Endometrial microvascular endothelial cells (primary cell): ENCODE data around the gene RPTOR. TPM values are rescaled to one million over a fixed set of nuclear protein-coding genes. Genes with fewer than 3 reads are reported as not detected.
"Not testable (repeated sequence)": the region's sequence is repeated elsewhere in the genome, so short reads cannot be mapped to it uniquely, and the experiment has no call there.

Experiments used
- in situ Hi-C: cut with HindIII; loops from 2 replicates; pipeline ENCODE4 v1.10.0; 2017; ENCODE audit warnings: low sequenced_read_pairs, low pct_unique_long_range_greater_than_20kb; ENCODE audit errors: inconsistent ontology term
- total RNA-seq: library from RNA; depleted of rRNA; stranded (reverse); fragments of >200 nt; gene quantifications from one replicate; pipeline ENCODE4 v1.2.3, GENCODE V29; 2015; ENCODE audit errors: inconsistent ontology term

RPTOR gene
- total RNA-seq, 1 donor from 2014 or later, result 28.2 TPM

- in situ Hi-C loops, result no loop called here
Measured at GRCh38 chr17:80696964-80697363, 152.3 kb downstream of the RPTOR start.

DNA sequence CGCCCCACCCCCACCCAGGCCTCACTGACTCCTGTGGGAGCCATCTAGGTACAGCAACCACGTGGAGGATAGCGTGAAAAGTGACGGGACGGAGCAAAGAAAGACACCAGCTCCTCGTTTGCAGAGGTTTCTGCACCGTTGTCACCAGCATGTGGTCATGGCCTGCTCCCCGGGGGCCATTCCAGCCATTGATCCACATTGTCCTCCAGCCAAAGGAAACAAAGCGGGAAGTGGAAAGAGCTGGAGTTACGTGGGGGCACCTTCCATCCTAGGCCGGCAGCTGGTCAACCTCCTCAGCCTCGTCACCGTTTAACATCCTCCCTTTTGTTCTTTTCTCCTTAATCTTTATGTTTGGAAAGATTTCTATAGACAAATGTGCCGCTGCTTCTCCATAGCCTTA is 153.7 kb downstream of the RPTOR start:
- in situ Hi-C loops, result no loop called here

- in situ Hi-C loops, result not testable (repeated sequence)
Measured at GRCh38 chr17:80699205-80699604, 154.6 kb downstream of the RPTOR start.

DNA sequence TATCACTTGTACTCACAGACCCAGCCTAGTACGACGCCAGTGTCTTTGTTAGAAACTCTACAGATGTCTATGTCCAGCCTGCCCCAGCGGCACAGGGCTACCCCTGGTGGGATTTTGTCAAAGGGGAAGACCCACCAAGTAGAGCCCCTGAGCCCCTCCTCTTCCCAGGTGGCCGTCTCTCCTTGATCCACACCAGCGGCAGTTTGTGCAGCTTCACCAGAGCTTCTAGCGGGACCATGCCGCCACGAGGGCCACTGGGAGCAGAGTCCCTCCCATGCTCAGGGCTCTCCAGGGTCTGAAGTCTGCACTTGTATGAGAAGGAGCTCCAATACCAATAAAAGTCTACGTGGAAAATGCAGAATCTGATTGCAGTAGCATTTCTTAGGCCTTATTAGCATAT is 157.1 kb downstream of the RPTOR start:
- in situ Hi-C loops, result no loop called here

- in situ Hi-C loops, result no loop called here
Measured at GRCh38 chr17:80702315-80703141, 157.9 kb downstream of the RPTOR start.

DNA sequence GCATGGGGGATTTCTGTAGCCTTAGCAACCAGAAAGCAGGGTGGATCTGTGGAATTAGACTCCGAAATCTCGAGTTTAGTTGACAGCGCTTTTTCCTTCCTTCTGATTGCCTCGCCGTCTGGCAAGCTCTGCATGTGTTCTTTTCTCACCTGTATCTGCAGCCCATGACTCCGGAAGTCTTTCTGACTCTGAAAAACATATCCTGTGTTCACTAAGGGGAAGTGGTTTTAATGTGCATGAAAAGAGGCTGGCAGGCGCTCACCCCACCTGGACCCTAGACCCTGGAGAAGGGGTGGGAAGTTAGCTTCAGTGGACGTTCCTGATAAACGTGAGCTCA is 158.5 kb downstream of the RPTOR start:
- in situ Hi-C loops, result no loop called here

GRCh38 chr17:80704381-80704819 is 159.8 kb downstream of the RPTOR start:
- in situ Hi-C loops, result no loop called here

DNA sequence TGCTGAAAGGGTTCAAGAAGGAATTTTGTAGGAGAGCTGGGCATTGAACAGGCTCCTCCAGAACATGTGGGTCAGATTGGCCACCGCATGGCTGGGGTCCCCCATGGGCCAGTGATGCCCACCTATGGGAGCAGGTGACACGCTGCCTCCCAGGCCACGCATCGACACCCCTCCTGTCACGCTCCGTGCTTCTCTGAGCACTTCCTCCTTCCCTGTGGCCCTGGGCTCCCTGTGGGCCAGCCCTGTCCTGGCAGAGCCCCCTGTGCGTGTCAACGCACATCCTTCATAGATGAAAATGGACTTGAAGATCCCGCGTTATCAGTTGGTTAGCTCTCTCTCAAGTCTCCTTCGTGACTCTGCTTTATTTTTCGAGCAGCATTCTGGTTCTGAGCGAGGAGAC is 160.3 kb downstream of the RPTOR start:
- in situ Hi-C loops, result no loop called here

DNA sequence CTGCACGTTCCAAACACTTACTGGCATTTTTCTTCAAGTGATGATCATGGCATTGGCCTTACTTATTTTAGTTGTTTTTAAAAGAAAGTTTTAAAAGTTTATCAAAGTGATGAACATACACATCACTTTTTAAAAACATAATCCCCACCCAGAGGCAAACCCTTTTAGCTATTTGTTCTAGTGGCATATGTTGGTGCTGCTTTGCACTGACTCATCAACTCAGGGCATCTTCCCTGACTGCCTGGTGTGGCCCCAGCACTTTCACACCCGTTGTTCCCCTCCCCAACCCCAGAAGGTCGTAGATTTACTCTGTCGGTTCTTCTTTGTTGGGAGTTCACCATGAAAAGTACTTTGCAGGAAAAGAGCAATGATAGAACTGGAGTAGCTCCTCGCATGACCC is 161.3 kb downstream of the RPTOR start:
- in situ Hi-C loops, result no loop called here

DNA sequence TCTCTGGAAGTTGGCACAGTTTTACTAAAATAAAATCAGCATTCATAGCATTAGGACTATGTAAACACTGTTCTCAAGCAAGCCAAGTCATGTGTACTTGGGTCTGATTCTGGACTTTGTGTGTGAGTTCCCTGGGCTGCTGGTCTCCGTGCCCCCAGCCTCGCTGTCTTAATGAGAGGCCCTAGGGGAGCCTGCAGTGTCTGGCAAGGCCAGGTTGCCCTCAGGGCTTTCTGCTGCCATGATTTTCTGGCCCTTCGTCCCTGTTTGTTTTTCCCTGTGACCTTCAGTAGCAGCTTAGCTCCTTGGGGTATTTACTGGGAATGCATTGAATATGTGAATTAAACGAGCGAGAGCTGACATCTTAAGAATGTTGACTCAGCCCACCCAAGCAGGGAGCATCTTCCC is 161.8 kb downstream of the RPTOR start:
- in situ Hi-C loops, result no loop called here

GRCh38 chr17:80708480-80708879 is 163.8 kb downstream of the RPTOR start:
- in situ Hi-C loops, result no loop called here

GRCh38 chr17:80709090-80709695 is 164.6 kb downstream of the RPTOR start:
- in situ Hi-C loops, result no loop called here

GRCh38 chr17:80710714-80711302 is 166.2 kb downstream of the RPTOR start:
- in situ Hi-C loops, result no loop called here

DNA sequence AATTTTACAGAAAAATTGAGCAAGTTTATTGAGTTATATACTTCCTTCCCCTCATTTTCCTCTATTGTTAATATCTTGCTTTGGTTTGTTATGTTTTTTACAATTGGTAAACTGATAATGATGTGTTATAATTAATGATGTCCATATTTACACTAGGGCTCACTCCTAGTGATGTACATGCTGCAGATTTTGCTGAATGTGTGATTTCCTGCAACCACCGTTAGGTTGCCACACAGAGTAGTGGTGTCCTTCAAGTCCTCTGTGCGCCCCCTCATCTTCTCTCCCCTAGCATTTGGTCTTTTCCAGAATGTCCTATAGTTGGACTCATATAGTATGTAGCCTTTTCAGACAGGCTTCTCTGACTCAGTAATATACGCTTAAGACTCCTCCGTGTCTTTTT is 167.5 kb downstream of the RPTOR start:
- in situ Hi-C loops, result no loop called here

GRCh38 chr17:80712606-80713005 is 168.0 kb downstream of the RPTOR start:
- in situ Hi-C loops, result no loop called here

DNA sequence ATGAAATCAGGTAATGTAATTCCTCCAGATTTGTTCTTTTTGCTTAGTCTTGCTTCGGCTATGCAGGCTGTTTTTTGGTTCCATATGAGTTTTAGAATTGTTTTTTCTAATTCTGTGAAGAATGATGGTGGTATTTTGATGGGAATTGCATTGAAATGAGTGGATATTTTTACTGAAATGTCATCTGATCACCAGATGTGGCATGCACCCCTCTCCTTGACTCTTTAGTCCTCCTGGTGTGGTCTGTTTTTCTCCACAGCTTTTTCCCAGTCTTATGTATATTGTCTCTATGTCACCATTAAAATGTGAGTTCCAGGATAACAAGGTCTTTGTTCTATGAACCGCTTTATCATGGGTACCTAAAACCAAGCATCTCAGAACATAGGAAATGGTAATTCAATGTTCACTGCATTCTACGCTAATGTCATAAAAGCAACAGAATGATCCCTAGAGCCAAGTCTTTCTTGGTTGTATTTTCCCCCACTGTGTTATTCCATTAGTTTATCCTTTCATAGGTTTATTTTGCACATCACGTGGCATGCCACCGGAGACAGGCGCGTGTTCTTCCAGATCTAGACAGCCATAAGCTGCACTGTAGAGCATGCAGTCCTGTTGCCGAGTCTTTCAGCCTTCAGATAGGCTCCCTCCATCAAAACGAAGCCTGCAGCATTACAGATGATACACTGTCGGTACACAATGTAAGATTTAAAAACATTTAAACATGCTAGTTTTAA is 172.5 kb downstream of the RPTOR start:
- in situ Hi-C loops, result no loop called here

DNA sequence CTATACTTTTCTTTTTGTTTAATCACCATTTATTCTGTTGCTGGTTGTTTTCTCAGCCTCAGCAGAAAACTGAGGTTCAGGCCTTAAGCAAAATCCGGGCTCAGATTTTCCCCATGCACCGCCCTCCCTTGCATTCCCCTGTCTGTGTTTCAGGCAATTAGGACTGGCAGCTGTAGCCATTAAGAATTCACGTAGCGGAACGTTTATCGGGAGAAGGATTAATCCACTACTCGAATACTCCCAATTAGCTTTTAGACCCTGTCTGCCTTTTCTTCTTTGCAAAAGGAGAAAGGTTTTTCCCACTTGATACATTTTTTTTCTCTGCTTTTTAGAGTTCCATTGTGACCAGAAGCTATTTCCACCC is 173.1 kb downstream of the RPTOR start:
- in situ Hi-C loops, result no loop called here

- in situ Hi-C loops, result no loop called here
Measured at GRCh38 chr17:80718428-80718827, 173.8 kb downstream of the RPTOR start.

DNA sequence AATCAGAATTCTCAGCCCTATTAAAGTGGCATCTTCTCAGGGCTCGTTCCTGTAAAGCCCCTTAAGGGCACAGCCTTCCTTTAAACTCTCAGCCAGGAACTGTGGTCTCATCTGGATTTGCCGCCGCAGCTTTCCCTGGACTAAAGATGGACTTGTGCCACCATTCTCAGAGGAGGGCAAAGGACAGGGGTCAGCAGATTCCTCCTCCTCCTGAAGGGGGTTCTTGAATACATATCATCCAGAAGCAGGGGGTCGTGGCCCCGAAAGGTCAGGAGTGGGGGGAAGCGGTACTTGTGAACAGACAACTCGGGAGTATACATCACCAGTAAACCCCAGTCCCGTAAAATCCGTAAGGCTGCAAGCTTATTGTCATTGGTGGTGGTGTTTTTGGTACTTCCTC is 174.8 kb downstream of the RPTOR start:
- in situ Hi-C loops, result no loop called here
